ENCODE results near the gene AGMO.
"Not testable (repeated sequence)": the region's sequence is repeated elsewhere in the genome, so short reads cannot be mapped to it uniquely, and the experiment has no call there.

The AGMO gene

DNA sequence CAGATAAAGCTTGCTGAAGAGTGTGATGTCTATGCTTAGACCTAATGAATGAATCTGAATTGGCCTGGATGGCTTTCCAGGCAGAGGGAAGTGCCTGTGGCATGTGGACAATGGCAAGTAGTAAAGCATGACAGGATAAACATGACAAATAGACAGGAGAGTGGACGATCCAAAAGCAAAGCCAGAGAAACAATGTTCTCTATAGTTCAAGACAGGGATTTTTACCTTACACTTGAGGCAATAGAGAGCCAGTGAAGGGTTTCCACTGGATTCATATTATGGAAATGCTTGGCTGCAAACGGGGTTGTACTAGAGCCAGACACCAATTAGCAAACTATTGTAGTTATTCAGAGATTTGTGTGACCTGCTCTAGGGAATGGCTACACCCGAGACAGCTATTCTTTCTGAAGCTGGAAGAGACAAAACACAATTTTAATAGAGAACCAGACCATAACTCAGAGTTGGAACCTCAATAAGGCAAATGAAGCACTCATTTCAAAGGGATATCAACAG is 2.3 kb downstream of the AGMO start:
- no peak for DNase-seq (ENCODE audit: low read depth)

DNA sequence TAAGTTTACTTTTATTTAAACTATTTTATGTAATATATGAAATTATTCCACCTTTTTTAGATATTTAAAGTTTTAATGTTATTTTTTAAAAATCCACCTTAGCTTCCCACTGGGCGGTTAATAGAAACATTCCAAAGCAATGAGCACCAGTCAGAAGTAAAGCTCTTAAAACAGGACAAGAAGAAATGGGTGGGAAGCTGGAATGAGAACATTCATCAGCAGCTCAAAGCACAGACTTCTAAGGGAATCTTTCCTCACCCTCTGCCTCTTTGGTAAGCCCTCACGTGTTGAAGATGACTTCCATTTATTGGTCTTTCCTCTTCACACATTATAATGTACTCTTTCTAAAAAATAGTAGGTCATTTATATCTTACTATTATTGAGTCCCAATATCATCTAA is 3.1 kb downstream of the AGMO start:
- DNase-seq (ENCODE audit: low read depth), result no peak

DNA sequence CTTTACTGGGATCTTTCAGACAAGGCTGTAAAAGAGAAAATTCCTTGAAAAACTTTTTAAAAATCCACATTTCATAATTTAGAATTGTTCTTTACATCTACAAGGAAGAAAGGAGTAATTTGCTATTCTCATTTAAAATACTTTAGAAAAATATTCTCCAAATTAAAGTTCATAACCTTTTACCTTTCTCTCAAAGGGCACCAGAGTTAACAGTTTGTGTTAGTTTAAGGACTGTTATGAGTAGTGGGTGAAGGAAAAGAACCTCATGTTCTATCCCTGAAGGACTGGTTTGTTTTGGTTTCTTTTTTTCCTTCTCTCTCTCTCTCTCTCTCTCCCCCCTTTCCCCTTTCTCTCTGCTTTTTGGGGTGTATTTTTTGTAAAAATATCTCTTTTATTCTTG is 4.1 kb downstream of the AGMO start:
- no peak for DNase-seq (ENCODE audit: low read depth)

- DNase-seq (ENCODE audit: low read depth), result no peak
Measured at GRCh38 chr7:15557186-15557585, 4.6 kb downstream of the AGMO start.

- DNase-seq (ENCODE audit: low read depth), result no peak
Measured at GRCh38 chr7:15556339-15557105, 5.3 kb downstream of the AGMO start.

DNA sequence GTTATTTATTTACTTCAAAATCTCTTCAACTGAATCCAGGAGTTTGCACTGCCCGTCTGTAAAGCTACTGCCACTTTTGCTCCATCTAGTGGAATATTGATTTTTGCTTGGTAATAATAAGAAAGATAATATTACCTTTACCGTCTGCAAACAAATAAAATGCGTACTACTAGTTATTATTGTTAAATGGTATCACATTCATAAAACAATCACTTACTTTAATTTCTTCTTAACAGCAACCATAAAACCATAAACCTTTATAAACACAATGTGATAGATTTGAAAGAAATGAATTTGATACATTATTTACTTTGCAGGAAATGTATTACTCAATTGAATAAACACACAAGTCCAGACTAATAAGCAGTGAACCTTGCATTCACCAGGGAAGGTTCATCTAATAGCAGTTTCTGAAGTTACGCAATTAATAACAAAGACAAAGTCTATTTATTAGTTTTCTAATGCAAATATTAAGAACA is 6.4 kb downstream of the AGMO start:
- no peak for DNase-seq (ENCODE audit: low read depth)

GRCh38 chr7:15554744-15555143 is 7.1 kb downstream of the AGMO start:
- DNase-seq (ENCODE audit: low read depth), result no peak

DNA sequence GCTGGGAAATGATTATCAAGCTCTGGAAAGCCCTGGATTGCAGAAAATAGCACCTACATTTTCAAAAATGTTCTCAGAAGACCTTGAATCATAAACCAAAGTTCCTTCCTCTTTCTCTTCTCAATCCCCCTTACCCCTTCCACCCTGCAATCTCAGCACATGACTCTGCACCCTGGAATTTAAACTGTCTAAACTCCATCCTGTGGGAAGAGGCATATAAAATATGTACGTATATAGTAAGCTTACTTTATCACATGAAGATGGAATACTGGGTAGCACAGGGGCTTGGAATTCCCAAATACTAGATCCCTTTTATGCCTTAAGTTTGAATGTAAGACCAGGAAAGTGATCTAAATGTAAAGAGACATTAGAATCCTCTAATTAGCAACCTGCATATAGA is 7.7 kb downstream of the AGMO start:
- DNase-seq (ENCODE audit: low read depth), result no peak

GRCh38 chr7:15547320-15547719 is 14.5 kb downstream of the AGMO start:
- DNase-seq (ENCODE audit: low read depth), result not testable (repeated sequence)

- DNase-seq (ENCODE audit: low read depth), result no peak
Measured at GRCh38 chr7:15546272-15546792, 15.5 kb downstream of the AGMO start.

DNA sequence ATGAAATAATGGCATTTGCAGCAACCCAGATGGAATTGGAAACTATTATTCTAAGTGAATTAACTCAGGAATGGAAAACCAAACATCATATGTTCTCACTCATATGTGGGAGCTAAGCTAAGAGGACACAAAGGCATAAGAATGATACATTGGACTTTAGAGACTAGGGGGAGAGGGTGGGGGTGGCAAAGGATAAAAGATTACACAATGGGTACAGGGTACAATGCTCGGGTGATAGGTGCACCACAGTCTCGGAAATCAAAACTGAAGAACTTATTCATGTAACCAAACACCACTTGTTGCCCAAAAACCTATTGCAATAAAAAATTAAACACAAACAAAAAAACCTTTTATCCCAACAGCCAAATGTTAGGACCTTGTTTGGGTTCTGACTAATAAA is 17.8 kb downstream of the AGMO start:
- DNase-seq (ENCODE audit: low read depth), result no peak

DNA sequence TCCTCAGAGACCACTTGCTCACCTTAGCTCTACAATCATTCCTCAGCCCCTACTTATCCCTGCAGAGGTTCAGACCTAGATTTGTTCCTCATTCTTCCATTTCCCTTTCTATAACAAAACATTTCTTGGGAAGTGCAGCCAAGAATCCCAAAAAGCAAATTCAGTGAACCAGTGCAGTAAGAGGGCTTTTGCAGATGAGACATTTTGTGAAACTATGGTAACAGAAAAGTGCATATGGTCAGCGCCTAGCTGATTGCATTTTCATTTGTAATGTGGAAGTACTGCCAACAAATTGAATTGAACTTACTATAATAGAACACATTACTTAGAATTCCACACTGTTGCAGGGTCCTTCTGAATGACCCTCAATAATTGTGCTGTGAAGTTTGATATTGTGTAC is 18.6 kb downstream of the AGMO start:
- no peak for DNase-seq (ENCODE audit: low read depth)

GRCh38 chr7:15527648-15528047 is 34.2 kb downstream of the AGMO start:
- no peak for DNase-seq (ENCODE audit: low read depth)

DNA sequence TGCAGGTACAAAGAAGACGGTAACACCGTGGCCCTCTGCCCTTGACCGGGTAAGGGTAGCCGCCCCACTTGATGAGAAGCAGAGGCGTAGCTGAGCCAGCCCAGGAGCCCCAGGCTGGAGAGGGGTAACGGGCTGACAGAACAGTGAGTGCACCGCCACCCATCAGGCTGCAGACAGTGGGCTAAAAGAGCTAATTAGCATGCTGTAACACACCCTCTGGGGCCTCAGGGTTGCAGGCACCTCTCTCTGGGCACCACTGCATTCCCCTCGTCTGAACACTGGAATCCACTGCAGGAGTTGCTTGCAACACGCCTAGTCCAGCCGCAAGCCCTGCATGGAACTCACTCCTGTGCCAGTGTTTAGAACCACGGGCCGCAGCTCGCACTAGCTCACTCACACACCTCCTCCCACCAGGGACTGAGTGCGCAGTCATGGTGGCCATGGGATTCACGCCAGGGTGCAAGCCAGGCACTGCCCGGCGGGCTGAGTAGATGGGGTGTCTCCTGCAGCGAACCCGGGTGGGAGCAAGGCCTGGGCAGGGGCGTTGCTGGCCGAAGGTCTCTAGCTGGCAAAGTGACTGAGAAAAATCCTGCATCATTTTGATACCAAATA is 36.1 kb downstream of the AGMO start:
- DNase-seq (ENCODE audit: low read depth), result no peak

GRCh38 chr7:15524077-15524476 is 37.7 kb downstream of the AGMO start:
- no peak for DNase-seq (ENCODE audit: low read depth)

DNA sequence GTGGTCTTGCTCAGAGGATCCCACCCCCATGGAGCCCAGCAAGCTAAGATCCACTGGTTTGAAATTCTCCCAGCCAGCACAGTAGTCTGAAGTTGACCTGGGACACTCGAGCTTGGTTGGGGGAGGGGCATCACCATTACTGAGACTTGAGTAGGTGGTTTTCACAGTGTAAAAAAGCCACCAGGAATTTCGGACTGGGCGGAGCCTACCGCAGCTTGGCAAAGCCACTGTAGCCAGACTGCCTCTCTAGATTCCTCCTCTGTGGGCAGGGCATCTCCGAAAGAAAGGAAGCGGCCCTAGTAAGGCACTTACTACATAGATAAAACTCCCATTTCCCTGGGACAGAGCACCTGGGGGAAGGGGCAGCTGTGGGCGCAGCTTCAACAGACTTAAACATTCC is 44.0 kb downstream of the AGMO start:
- DNase-seq (ENCODE audit: low read depth), result not testable (repeated sequence)

- DNase-seq (ENCODE audit: low read depth), result no peak
Measured at GRCh38 chr7:15515252-15515651, 46.6 kb downstream of the AGMO start.

- no peak for DNase-seq (ENCODE audit: low read depth)
Measured at GRCh38 chr7:15508258-15508657, 53.6 kb downstream of the AGMO start.

GRCh38 chr7:15507708-15508107 is 54.1 kb downstream of the AGMO start:
- no peak for DNase-seq (ENCODE audit: low read depth)

DNA sequence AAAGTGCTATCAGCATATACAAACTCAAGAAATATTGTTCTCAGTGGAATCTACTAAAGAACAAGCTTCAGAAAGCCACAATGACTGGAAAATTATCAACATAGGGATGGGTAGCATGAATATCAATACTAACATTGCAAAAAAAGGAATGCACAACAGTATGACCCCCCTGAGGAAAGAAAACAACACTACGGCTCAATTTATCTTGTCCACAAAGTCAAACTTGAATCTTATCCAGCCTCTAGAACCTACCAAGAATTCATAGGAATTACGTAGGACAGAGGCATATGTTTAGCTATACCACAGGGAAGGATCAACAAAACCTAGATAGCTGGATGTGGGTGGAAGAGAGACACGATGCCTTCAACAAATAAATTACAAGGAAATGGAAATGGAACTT is 54.6 kb downstream of the AGMO start:
- no peak for DNase-seq (ENCODE audit: low read depth)

DNA sequence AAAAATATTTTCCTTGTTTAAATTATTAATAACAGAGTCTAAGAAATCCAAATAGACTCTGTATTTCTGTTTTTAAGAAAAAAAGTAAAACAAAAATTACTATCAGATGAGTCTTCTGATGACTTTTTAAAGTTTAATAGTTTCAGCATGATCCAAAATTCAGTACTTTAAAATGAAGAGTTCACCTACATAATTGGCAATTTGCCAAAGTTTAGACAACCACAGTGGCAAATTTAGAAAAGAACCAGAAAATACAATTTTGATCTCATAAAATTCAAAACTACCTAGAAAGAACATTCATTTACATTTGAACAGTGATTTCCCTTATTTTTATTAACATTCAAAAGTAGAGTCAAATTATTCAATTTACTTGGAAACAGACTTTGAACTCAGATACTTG is 56.1 kb downstream of the AGMO start:
- no peak for DNase-seq (ENCODE audit: low read depth)

GRCh38 chr7:15504351-15504750 is 57.5 kb downstream of the AGMO start:
- DNase-seq (ENCODE audit: low read depth), result no peak

GRCh38 chr7:15503603-15504290 is 58.1 kb downstream of the AGMO start:
- no peak for DNase-seq (ENCODE audit: low read depth)
